ENCODE data around the gene CNN3.
"Not testable (repeated sequence)": the region's sequence is repeated elsewhere in the genome, so short reads cannot be mapped to it uniquely, and the experiment has no call there.

Gene CNN3

GRCh38 chr1:94949681-94950661 is 23.1 kb upstream of the CNN3 start:
- peak; percentile 27 for DNase-seq

GRCh38 chr1:94947437-94947836 is 20.5 kb upstream of the CNN3 start:
- peak; percentile 22 for DNase-seq

- no peak for DNase-seq
Measured at GRCh38 chr1:94946886-94947285, 20.0 kb upstream of the CNN3 start.

- DNase-seq: peak; percentile 88
Measured at GRCh38 chr1:94942171-94943128, 15.5 kb upstream of the CNN3 start.

- DNase-seq: not testable (repeated sequence)
Measured at GRCh38 chr1:94941480-94941879, 14.6 kb upstream of the CNN3 start.

GRCh38 chr1:94940738-94941137 is 13.8 kb upstream of the CNN3 start:
- no peak for DNase-seq

GRCh38 chr1:94937820-94938219 is 10.9 kb upstream of the CNN3 start:
- DNase-seq: no peak

- peak; percentile 55 for DNase-seq
Measured at GRCh38 chr1:94936861-94937620, 10.1 kb upstream of the CNN3 start.

- no peak for DNase-seq
Measured at GRCh38 chr1:94935476-94935875, 8.6 kb upstream of the CNN3 start.

- DNase-seq: no peak
Measured at GRCh38 chr1:94935034-94935433, 8.1 kb upstream of the CNN3 start.

GRCh38 chr1:94934551-94934950 is 7.6 kb upstream of the CNN3 start:
- DNase-seq: no peak

GRCh38 chr1:94931254-94931841 is 4.4 kb upstream of the CNN3 start:
- DNase-seq: no peak

- no peak for DNase-seq
Measured at GRCh38 chr1:94929351-94930217, 2.7 kb upstream of the CNN3 start.

GRCh38 chr1:94928293-94928939 is 1.5 kb upstream of the CNN3 start:
- no peak for DNase-seq

GRCh38 chr1:94927405-94928175 is 680 bp upstream of the CNN3 start:
- peak; percentile 37 for DNase-seq

GRCh38 chr1:94926126-94926914 is 590 bp downstream of the CNN3 start:
- peak; percentile 37 for DNase-seq

- DNase-seq: peak; percentile 97
Measured at GRCh38 chr1:94925561-94926125, 1.3 kb downstream of the CNN3 start.

- DNase-seq: no peak
Measured at GRCh38 chr1:94925004-94925403, 1.9 kb downstream of the CNN3 start.
